Stimulated activated CD4-positive, alpha-beta T cell treated with anti-CD3 and anti-CD28 coated beads, TNF-alpha, amount 100 ng/mL, for 48 hours (primary cell): Measurements from ENCODE around the gene ROS1.
"Not testable (repeated sequence)": the region's sequence is repeated elsewhere in the genome, so short reads cannot be mapped to it uniquely, and the experiment has no call there.

Experiments used
- DNase-seq, 3 donors: peaks; one replicate each; pipeline ENCODE4 v3.0.0-alpha.2; 2020; ENCODE audit warnings: low read depth in 3 of 3

ROS1 gene

DNA sequence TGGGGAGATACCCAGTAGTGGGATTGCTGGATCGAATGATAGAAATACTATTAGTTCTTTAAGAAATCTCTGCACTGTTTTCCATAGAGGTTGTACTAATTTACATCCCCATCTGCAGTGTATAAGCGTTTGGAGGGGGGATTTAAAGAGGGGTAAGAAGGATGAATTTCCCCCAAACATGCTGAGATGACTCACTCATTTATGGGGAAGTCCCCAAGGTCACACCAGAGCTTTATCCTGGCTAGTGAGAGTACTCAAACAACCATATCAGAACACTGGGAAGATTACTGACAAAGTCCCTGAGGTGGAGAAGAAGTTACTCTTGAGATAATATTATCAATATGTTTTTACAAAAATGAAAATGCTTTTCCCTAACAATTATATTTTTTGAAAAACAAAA is 44.0 kb downstream of the ROS1 start:
- DNase-seq, result no peak

DNA sequence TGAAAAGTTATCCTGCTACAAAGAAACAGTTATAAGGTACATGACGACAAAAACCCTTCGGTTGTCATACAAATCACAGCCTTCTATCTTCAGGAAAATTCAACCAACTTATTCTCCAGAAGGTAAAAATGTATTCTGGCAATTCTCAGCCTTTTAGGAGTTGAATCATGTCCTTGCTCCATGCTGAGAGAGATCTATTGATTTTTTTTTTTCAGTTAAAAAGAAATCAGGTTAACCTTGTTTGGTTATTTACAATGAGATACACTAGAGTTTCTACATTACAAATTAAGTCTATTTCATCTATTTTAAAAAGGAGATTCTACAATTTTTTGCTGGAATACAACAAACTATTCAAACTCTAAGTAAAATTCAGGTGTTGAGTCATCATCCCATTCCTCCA is 45.4 kb downstream of the ROS1 start:
- no peak for DNase-seq

DNA sequence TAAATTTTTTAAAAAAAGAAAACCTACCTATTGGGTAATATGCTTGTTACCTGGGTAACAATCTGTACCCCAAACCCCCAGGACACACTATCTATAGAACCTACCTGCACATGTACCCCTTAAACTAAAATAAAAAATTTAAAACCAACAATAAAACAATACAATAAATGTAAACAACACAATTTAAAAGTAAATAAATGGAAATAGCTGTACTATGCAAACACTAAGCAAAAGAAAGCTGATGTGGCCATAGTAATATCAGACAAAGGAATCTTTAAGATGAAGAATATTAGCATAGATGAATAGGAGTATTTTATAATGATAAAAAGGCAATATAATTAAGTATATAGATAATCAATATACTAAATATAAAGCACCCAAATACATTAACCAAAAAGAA is 50.3 kb downstream of the ROS1 start:
- no peak for DNase-seq

DNA sequence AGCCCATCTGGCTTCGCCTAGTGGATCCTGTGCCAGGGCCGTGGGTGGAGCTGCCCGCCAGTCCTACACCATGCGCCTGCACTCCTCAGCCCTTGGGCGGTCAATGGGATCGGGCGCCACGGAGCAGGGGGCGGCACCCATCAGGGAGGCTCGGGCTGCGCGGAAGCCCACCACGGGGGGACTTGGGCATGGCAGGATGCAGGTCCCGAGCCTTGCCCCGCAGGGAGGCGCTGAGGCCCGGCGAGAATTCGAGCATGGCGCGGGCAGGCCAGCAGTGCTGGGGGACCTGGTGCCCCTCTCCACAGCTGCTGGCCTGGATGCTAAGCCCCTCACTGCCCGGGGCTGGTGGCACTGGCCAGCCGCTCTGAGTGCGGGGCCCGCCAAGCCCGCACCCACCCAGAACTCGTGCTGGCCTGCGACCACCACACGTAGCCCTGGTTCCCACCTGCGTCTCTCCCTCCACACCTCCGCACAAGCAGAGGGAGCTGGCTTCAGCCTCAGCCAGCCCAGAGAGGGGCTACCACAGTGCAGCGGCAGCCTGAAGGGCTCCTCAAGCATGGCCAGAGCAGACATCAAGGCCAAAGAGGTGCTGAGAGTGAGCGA is 52.4 kb downstream of the ROS1 start:
- no peak for DNase-seq

DNA sequence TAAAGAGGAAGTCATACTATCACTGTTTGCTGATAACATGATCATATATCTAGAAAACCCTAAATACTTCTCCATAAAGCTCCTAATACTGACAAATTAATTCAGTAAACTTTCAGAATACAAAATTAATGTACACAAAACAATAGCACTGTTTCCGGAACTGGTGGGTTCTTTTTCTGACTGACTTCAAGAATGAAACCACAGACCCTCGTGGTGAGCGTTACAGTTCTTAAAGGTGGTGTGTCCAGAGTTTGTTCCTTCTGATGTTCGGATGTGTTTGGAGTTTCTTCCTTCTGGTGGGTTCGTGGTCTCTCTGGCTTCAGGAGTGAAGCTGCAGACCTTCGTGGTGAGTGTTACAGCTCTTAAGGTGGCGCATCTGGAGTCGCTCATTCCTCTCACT is 53.5 kb downstream of the ROS1 start:
- DNase-seq, result not testable (repeated sequence)

DNA sequence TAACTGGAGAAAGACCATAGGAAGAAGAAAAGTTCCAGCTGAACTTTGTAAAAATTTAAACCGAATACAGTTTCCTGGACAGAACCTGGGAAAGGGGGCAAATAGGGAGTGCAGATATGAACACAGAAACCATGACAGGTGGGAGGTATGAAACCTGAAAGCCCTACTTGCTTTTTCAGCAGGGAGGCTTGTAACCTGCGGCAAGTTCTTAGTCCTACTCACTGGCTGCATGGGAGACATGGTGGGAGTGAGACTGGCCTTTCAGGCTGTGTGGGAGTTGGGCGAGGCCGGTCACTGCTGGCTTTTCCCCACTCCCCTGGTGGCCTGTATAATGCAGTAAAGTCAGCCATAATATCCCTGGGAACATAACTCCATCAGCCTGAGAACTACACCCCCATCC is 54.2 kb downstream of the ROS1 start:
- DNase-seq, result no peak

DNA sequence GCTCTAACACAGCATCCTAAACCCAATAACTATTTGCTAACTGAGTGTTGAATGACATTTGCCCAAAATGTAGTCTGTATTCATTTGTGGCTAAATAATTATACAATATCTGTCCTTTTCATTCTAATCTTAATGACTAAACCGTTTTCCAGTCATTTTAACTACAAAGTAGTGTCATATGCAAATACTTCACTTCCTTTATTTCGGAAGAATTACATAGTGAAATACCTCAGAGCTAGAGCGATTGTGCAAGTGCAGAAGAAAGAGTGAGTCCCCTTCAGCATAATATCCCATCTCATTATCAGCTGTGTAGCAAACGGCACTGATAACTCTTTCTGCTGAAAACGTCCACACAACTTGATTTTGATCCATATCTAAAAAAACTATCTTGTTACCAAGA is 66.2 kb downstream of the ROS1 start:
- DNase-seq, result no peak

DNA sequence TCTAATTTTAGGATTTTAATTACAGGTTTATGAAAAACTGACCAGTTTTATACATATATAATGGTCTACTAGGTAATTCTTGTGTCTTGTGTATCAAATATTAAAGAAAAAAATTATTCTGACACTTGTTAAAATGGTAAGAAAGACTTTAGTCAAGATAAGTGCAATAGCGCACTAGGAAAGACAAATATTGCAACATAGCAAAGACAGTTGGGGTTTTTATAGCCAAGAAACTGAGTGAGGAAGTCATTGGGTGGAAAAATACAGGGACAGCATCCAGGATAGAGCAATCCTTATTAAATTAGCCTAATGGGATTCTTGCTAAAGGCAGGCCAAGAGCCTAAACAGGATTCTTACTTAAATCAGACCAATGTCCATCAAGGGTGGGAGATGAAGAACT is 71.1 kb downstream of the ROS1 start:
- no peak for DNase-seq

DNA sequence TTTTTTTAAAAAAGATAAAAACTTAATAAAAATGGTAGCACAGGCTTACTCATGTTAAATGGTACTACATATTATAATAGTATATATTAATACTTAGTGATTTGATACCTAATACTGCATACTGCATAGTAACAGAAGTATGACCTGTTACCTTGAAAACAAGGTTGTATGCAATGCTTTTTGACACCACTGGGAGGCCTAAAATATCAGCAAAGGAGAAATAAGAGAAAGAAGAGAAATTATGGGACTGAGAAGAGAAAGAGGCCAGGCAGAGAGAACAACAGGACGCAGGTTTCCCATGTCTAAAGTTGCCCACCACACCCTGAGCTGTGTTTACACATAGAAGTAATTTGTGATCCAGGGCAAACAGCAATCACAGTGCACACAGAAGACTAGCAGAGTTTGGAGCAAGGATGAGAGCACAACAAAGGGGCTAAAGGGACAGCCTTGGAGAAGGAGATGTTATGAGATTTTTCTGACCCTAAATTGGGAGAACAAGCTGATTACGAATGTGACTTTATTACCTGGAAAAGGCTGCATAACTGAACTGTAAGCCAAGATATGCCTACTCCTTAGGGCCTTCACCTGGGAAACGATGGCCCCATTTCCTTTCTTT is 73.2 kb downstream of the ROS1 start:
- no peak for DNase-seq

DNA sequence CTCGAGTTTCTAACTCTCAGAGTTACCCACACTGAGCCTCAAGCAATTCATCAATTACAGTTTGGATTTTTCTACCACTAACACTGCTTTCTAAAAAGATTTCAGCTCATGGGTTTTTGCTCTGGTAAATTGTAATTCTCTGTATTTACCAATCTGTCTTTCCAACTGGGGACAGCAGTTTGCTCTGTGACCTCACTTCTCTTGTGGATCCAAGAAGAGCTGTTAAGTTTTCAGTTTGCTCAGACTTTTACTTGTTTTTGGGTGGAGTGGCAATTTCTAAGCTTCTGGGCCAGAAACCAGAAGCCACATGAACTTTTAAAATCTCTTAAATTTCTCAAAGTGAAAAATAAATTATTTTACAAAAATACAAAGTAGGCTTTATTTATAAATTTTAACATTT is 74.2 kb downstream of the ROS1 start:
- no peak for DNase-seq

DNA sequence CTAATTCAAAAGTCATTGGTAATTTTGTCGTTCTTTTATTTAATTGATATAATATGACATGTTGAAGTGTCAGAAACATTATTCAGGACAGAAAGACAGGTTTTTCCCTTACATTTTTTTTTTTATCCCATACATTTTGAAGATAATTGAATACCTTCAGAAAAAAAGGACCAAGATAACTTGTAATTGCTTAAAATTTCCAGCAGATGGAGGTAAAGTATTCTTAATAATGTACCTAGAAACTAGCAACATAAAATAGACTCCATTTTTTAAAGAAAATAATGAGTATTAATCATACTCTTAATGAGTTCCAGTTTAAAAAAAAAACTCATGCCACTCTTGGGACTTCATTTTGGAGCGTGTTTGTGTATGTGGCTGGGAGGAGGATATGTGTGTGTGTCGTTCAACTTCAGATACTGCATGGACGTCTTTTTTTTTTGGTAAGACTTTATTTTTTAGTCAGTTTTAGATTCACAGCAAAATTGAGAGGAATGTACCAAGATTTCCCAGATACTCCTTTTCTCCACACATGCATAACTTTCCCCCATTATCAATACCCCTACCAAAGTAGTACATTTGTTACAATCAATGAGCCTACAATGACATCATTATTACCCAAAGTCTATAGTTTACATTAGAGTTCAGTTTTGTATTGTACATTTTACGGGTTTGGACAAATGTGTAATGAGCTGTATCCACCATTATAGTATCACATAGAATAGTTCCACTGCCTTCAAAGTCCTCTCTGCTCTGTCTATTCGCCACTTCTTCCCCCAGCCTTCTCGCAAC is 79.4 kb downstream of the ROS1 start:
- DNase-seq, result no peak

DNA sequence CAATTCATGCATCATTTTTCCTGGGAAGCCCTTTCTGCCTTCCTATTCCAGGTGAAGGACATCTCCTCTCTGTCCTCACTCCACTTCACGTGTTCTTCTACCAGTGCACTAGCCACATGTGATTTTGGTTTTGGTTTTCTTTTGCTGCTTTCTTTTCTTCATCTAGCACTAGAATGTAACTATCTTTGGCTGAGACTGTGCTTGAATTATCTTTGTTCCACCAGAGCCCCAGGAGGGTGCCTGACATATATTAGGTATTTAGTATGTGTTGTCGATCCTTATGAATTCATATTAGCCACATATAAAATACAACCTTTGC is 80.5 kb downstream of the ROS1 start:
- DNase-seq, result no peak

DNA sequence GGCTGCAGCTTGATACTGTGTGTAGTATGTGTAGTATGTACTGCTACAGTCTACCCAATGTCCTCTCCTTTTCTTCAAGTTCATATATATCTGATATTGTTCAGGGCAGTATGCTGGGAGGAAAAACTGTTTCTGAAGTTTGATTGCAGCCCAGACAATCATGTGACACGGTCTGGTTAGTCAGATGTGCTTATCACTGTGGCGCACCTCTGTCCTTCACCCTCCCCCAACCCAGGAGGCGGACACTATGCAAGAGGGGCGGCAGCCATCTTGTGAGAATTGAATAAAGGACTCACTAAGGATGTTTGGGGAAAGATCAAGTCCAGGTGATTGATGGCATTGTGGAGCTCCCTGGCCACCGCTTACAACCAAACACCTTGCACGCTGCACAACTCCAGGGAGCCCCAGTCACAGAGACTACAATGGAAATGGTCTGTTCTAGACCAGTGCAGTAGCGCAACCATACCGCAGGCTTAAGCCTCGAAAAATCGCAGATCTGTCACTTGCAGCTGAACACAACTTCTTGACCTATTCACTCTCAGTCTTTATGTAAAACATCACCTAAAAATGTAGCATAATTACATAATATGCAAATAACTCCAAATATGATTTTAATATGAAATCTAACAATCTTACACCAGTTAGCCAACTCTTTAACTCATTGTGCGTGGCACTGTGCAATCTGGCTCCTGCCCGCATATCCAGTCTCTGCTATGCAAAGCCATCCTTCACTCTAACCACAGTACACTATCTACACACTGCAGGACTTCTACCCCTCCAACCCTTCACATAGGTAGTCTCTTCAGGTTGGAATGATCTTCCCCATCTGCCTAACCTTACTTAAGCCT is 81.1 kb downstream of the ROS1 start:
- no peak for DNase-seq

DNA sequence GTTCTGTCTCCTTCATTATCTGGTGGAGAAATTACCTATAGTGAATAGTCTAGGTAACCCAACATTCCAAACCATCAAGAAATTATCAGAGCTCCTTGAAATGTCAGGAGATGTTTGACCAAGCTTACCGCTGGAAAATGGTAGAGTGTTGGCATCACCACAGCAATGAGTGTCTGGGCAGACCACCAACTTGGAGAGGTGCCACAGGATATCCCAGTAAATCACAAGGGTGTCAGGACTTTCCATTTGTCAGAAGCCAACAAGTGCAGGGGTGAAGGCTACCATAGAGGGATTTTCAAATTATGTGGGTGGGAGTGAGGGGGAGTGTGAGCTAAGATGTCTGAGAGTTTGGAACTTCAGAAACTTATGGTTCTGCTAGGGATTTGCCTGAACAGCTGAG is 87.2 kb downstream of the ROS1 start:
- DNase-seq, result no peak

DNA sequence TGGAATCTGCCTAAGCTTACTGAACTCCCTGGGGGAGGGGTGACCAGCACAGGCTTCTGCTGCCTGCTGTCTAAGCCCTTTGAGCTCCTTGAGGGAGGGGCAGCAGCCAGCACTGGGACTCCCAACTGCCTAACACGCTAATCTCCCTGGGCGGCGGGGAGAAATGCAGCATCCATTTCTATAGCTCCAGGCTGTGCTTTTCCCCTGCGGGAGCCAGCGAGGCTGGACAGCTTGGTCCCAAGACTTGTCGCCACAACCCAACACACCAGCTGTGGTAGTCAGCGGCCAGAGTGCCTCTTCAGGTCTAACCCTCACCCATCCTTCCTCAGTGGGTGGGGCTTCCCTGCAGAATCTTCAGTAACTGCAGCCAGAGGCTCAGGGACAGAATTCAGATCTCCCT is 95.8 kb downstream of the ROS1 start:
- no peak for DNase-seq

DNA sequence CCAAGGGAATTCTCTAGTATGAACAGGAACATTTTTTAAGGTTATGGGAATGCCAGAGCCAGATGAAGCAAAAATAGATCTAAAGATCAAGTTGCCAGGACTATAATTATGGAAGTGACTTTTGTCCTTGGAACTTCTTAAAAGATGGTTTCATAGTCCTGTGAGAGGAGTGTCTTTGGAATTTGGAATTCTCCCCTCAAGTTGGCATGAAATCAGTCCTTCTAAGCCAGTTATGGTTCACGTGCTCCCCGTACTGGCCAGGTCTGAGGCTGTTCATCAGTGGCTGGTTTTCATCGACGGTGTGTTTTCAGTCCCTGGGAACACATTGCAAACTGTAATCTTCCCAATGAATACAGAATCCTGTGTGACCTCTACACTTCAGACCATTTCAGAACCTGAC is 97.2 kb downstream of the ROS1 start:
- no peak for DNase-seq

DNA sequence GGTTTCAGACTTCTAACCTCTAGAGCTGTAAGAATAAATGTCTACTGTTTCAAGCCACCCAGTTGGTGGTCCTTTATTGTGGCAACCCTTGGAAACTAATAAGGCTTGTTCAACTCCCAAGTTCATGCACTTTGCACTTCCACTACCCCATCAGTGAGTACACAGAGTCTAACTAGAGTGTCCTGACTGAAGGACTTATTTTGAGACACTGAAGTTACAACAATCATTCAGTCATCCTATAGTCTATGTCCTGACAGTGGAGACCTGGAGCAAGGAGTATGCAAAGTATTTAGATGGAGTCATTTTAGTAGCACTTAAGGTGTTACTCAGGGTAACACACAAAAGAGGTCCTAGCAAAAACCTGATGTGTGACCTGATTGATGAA is 97.7 kb downstream of the ROS1 start:
- no peak for DNase-seq

DNA sequence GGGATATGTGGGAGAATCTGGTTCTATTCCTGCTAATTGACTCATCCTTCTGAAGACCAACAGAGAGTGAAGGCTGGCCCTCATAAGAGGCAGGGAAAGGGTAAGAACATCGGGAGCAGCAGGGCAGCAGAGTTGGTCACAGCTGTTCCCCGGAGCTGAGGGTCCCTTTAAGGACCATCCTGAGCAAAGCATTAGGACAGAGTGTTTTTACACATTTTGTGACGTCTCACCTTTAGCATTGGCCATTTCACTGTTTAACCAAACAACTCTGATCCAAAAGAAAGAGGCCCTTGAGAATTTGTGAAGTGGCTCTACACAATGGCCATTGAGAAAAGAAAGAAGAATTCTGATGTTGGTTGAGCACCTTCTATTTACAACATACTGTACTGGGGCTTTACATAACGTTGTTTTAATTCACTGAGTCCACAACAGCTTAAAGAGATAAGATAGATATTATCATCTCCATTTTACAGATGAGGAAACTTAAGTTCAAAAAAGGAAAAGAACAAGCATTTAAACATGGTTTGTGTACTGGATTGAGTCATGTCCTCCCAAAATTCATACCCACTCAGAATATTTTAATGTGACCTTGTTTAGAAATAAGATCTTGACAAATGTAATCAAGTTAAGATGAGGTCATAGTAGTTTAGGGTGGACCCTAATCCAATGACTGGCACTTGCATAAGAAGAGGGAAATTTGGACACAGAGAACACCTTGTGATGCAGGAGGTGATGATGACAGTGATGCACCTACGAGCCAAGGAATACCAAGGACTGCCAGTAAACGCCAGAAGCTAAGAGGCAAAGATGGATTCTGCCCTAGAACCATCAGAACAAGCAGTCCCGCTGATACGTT is 98.4 kb downstream of the ROS1 start:
- no peak for DNase-seq

DNA sequence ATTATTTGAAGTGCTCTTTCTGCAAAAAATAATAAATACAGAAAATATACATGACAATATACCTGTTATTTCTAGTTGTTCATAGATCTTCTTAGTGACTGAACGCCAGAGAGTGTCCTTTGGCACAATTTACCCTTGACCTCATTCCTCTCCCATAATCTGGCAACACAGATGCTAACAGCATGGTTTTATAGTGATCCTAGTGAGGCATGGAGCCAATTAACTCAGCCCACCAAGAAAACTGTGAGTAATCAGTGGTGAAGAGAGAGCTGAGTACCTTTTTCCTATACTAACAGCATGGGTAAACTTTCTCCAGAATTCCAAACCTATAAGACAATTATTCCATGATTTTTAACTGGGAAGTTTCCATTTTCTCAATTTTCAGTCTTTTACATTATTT is 99.3 kb downstream of the ROS1 start:
- no peak for DNase-seq

DNA sequence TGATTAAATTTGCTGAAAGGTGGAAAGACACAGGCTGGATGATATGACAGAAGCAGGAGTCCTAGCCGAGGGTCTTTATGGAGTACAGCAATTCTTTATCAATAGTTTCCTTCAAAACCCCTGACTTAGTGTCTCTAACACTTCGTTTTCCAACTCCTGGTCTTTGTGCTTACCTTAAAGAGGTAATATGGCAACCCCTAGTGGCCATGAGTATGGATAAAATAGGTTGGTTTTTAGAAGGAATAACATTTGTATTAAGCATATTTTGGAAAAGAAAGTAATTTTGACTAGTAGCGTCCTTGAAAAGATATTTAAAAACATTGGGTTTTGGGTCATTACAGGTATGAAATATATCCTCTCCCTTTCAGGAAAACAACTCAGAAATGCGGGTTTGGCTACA is 108.5 kb downstream of the ROS1 start:
- DNase-seq, result no peak

DNA sequence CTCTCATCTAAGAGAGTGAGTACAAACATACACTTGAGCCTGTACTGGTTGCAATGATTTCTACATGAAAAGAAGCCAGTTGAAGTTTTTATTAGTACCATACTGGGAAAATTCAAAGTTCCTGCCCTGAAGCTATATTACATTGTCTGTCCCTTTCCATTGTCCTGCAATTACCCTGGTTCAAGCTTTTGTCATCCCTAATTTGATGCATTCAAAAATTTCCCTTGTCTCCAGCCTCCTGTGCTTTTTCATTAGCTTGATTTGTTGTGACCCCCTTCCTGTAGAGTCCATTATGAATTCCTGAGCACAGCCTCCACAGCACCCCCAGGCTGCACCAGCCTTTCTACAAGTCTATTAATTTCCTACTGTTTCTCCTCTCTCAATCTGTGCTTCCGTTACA is 114.0 kb downstream of the ROS1 start:
- DNase-seq, result no peak

DNA sequence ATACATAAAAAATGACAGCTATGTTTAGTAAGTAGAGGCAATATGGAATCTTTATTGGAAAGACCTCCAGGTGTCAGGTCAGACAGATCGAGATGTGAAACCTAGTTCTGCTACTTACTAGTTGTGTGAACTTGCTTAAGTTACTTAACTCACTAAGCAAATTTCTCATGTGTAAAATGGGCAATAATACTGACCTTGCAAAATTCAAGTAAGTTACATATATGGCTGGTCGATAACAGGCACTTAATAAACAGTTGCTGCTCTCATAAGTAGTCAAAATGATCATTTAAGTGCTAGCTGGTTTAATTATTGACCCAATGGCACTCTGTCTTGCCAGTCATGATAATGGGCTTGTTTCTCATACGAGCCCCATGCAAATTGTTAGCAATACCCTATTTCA is 114.4 kb downstream of the ROS1 start:
- no peak for DNase-seq
